ENCODE data around the gene FRAT1.
A peak's percentile ranks its signal among the peaks of the same experiment; 100 is the strongest.
"Not testable (repeated sequence)": the region's sequence is repeated elsewhere in the genome, so short reads cannot be mapped to it uniquely, and the experiment has no call there.

FRAT1 gene

GRCh38 chr10:97334370-97335175, 15.5 kb downstream of the FRAT1 start, which contains the start of gene FRAT2:
TSS of gene FRAT2 (minus strand) at chr10:97334729. CDS start at chr10:97334572, 157 bp downstream.
- peak; percentile 49 for DNase-seq (ENCODE audit: low read depth)

- no peak for DNase-seq (ENCODE audit: low read depth)
Observed at GRCh38 chr10:97335188-97335619, 16.1 kb downstream of the FRAT1 start.

GRCh38 chr10:97336006-97336405, 16.9 kb downstream of the FRAT1 start:
- DNase-seq (ENCODE audit: low read depth) = no peak

- no peak for DNase-seq (ENCODE audit: low read depth)
Observed at GRCh38 chr10:97336446-97336845, 17.4 kb downstream of the FRAT1 start.

- no peak for DNase-seq (ENCODE audit: low read depth)
Observed at GRCh38 chr10:97336942-97337831, 18.1 kb downstream of the FRAT1 start.

GRCh38 chr10:97338041-97338440, 19.0 kb downstream of the FRAT1 start:
- no peak for DNase-seq (ENCODE audit: low read depth)

- DNase-seq (ENCODE audit: low read depth) = no peak
Observed at GRCh38 chr10:97341416-97341815, 22.3 kb downstream of the FRAT1 start.

- DNase-seq (ENCODE audit: low read depth) = not testable (repeated sequence)
Observed at GRCh38 chr10:97343664-97344063, 24.6 kb downstream of the FRAT1 start.

- DNase-seq (ENCODE audit: low read depth) = no peak
Observed at GRCh38 chr10:97347317-97347716, 28.2 kb downstream of the FRAT1 start.

- no peak for DNase-seq (ENCODE audit: low read depth)
Observed at GRCh38 chr10:97349752-97350513, 30.9 kb downstream of the FRAT1 start.

- no peak for DNase-seq (ENCODE audit: low read depth)
Observed at GRCh38 chr10:97353945-97354344, 34.9 kb downstream of the FRAT1 start.

GRCh38 chr10:97355571-97355975, 36.5 kb downstream of the FRAT1 start:
- no peak for DNase-seq (ENCODE audit: low read depth)

- DNase-seq (ENCODE audit: low read depth) = no peak
Observed at GRCh38 chr10:97356318-97356914, 37.3 kb downstream of the FRAT1 start.

GRCh38 chr10:97356918-97357317, 37.8 kb downstream of the FRAT1 start:
- DNase-seq (ENCODE audit: low read depth) = no peak

- no peak for DNase-seq (ENCODE audit: low read depth)
Observed at GRCh38 chr10:97358349-97358748, 39.3 kb downstream of the FRAT1 start.

GRCh38 chr10:97358781-97359180, 39.7 kb downstream of the FRAT1 start:
- no peak for DNase-seq (ENCODE audit: low read depth)

GRCh38 chr10:97360705-97361536, 41.9 kb downstream of the FRAT1 start:
- no peak for DNase-seq (ENCODE audit: low read depth)

- no peak for DNase-seq (ENCODE audit: low read depth)
Observed at GRCh38 chr10:97361537-97361901, 42.4 kb downstream of the FRAT1 start.

GRCh38 chr10:97362310-97363033, 43.4 kb downstream of the FRAT1 start:
- no peak for DNase-seq (ENCODE audit: low read depth)

- DNase-seq (ENCODE audit: low read depth) = no peak
Observed at GRCh38 chr10:97363071-97363470, 44.0 kb downstream of the FRAT1 start.
